GM23248 (cell line): ENCODE data around the gene AKAP17A. TPM values are rescaled to one million over a fixed set of nuclear protein-coding genes. Genes with fewer than 3 reads are reported as not detected.

Source experiments
- DNase-seq: peaks from one replicate; pipeline ENCODE4 v3.0.0-alpha.2; 2015
- H2AFZ ChIP-seq: fragments of 200-600 bp; sonication (generic); 2 replicates; pipeline ENCODE4 v1.6.1; 2016; ENCODE audit warnings: antibody characterized with exemption
- H3F3A ChIP-seq: fragments of 200-600 bp; sonication (generic); 2 replicates; pipeline ENCODE4 v1.6.1; 2016; ENCODE audit warnings: mild to moderate bottlenecking, antibody characterized with exemption, mixed run types; ENCODE audit not compliant: insufficient read depth
- H3K27ac ChIP-seq: fragments of 200-600 bp; sonication (generic); 2 replicates; pipeline ENCODE4 v1.5.1; 2016; ENCODE audit warnings: mild to moderate bottlenecking
- H3K27me3 ChIP-seq: fragments of 200-600 bp; sonication (generic); replicated peaks from 2 replicates; pipeline ENCODE4 v1.6.1; 2016; ENCODE audit warnings: mild to moderate bottlenecking; ENCODE audit not compliant: insufficient read depth
- H3K36me3 ChIP-seq: fragments of 200-600 bp; sonication (generic); 2 replicates; pipeline ENCODE4 v1.6.1; 2016; ENCODE audit warnings: low read depth, mild to moderate bottlenecking
- H3K4me1 ChIP-seq: fragments of 200-600 bp; sonication (generic); 2 replicates; pipeline ENCODE4 v1.6.1; 2016; ENCODE audit warnings: mild to moderate bottlenecking; ENCODE audit not compliant: insufficient read depth
- H3K4me2 ChIP-seq: fragments of 200-600 bp; sonication (generic); one replicate; pipeline ENCODE4 v1.6.1; 2016; ENCODE audit warnings: mild to moderate bottlenecking; ENCODE audit not compliant: unreplicated experiment
- H3K4me3 ChIP-seq: fragments of 200-600 bp; sonication (generic); 2 replicates; pipeline ENCODE4 v1.5.1; 2016; ENCODE audit warnings: mild to moderate bottlenecking
- H3K79me2 ChIP-seq: fragments of 200-600 bp; sonication (generic); 2 replicates; pipeline ENCODE4 v1.6.1; 2016; ENCODE audit warnings: mild to moderate bottlenecking; ENCODE audit not compliant: insufficient read depth
- H3K9ac ChIP-seq: fragments of 200-600 bp; sonication (generic); 2 replicates; pipeline ENCODE4 v1.6.1; 2016; ENCODE audit warnings: mild to moderate bottlenecking
- H3K9me2 ChIP-seq: fragments of 200-600 bp; sonication (generic); 2 replicates; pipeline ENCODE4 v1.6.1; 2016; ENCODE audit warnings: mixed run types, mild to moderate bottlenecking, moderate library complexity; ENCODE audit not compliant: insufficient read depth
- H3K9me3 ChIP-seq: fragments of 200-600 bp; sonication (generic); one replicate; pipeline ENCODE4 v1.6.1; 2017; ENCODE audit warnings: low read depth
- H4K20me1 ChIP-seq: fragments of 200-600 bp; sonication (generic); 2 replicates; pipeline ENCODE4 v1.6.0; 2016; ENCODE audit not compliant: insufficient read depth
- EZH2 ChIP-seq: fragments of 200-600 bp; sonication (generic); IDR thresholded peaks from 2 replicates; pipeline ENCODE4 v1.6.1; 2018; ENCODE audit warnings: antibody characterized with exemption, mild to moderate bottlenecking; ENCODE audit not compliant: insufficient read depth, poor library complexity, severe bottlenecking
- EZH2phosphoT487 ChIP-seq: fragments of 200-600 bp; sonication (generic); IDR thresholded peaks from 2 replicates; pipeline ENCODE4 v1.6.1; 2018; ENCODE audit warnings: antibody characterized with exemption, moderate library complexity, mild to moderate bottlenecking, low read depth; ENCODE audit not compliant: insufficient read depth
- WGBS, 2 experiments: methylation state at CpG; one replicate each; pipeline ENCODE4 v1.1.6; 2015 to 2017; ENCODE audit warnings: low lambda C conversion rate in 2 of 2, low coverage in 1 of 2; ENCODE audit errors: missing lambda C conversion rate in 2 of 2; 5-methylcytosine and 5-hydroxymethylcytosine counted together
- in situ Hi-C: fragments of 300-500 bp; cut with MboI; formaldehyde crosslinking; loops from 2 replicates; pipeline ENCODE4 v1.15.0; 2020
- polyA plus RNA-seq: library from polyadenylated mRNA; unstranded; fragments of >200 nt; fragmentation: Nextera tagmentation; extraction: Ambion mirVana; gene quantifications from 2 replicates; pipeline ENCODE4 v1.2.1, GENCODE V29; 2016
- total RNA-seq: library from RNA; depleted of rRNA; stranded (reverse); fragments of >200 nt; shearing (Covaris generic); gene quantifications from 2 replicates; pipeline ENCODE4 v1.2.3, GENCODE V29; 2014; rRNA removed

The AKAP17A gene
- total and polyA plus RNA-seq, 2 experiments from 2014 or later = 11.6 to 23.3 TPM

DNA sequence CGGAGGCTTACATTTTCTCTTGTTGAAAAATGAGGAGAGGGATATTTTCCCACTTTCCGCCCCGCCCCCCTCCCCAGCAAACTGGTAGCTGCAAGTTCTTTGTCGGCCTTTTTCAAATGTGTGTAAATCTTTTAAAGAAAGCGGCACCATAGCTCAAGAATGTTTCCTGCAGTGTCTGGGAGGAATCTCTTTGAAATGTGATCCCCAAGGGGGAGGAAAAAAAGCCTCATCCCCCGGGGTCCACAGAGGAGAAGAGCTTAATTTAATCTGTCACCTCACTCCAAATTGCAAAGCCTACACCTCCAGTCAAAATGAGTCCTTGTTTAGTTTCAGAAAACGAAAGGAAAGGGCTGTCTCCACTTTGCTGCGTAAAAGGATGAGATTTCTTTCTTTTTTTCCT is 58.2 kb downstream of the AKAP17A start:
- H2AFZ ChIP-seq = peak overlapping the region; percentile 83
- no peak for TF ChIP-seq EZH2phosphoT487
- no peak for TF ChIP-seq EZH2
- H3K27me3 ChIP-seq = no peaks in the 10 kb centered on the region
- H4K20me1 ChIP-seq = no peaks in the 10 kb centered on the region
- peak; percentile 17 for DNase-seq
- peak overlapping the region; percentile 71 for H3K4me3 ChIP-seq
- H3K4me1 ChIP-seq = no peaks in the 10 kb centered on the region
- H3K79me2 ChIP-seq = no peaks in the 10 kb centered on the region
- H3K9me2 ChIP-seq = no peaks in the 10 kb centered on the region
- no peaks in the 10 kb centered on the region for H3F3A ChIP-seq
- no peaks in the 10 kb centered on the region for H3K36me3 ChIP-seq
- peak overlapping the region; percentile 47; the same call in 1 of the 2 replicates for H3K9ac ChIP-seq
- 3 to 5% methylated on average over 8 of the region's 8 CpGs for WGBS, 2 experiments
- no peak overlapping the region for H3K27ac ChIP-seq
- peak overlapping the region; percentile 85 for H3K4me2 ChIP-seq
- in situ Hi-C loops = loop anchor here (10.0 kb wide), 1 partner anchor 945 kb away; no protein-coding TSS in a partner anchor
- no peaks in the 10 kb centered on the region for H3K9me3 ChIP-seq

Other genes starting within 250 kb of the AKAP17A start
- gene SLC25A6, start 199.5 kb upstream of the AKAP17A start, total RNA-seq = 187 and 256 TPM in 2 replicates
- gene SLC25A6, start 199.5 kb upstream of the AKAP17A start, polyA plus RNA-seq = 317 and 336 TPM in 2 replicates
- 8.1 and 15.7 TPM in 2 replicates for gene ASMTL, start 138.7 kb upstream of the AKAP17A start, total RNA-seq
- 36.2 and 38.4 TPM in 2 replicates for gene ASMTL, start 138.7 kb upstream of the AKAP17A start, polyA plus RNA-seq
- not detected in 2 replicates for gene P2RY8, start 54.4 kb upstream of the AKAP17A start, total RNA-seq
- 0.04 TPM in 1 of 2 replicates, not detected in the other for gene P2RY8, start 54.4 kb upstream of the AKAP17A start, polyA plus RNA-seq
- not detected in 2 replicates for gene ASMT, start 23.5 kb downstream of the AKAP17A start, total RNA-seq
- gene ASMT, start 23.5 kb downstream of the AKAP17A start, polyA plus RNA-seq = not detected in 2 replicates